CD1c-positive myeloid dendritic cell (primary cell): ENCODE measurements around the gene CCDC85C.

Experiments used
- DNase-seq: peaks from one replicate; pipeline ENCODE4 v3.0.0-alpha.2; 2016; ENCODE audit errors: extremely low spot score

Gene CCDC85C

GRCh38 chr14:99589651-99590530 lies 14.1 kb downstream of the CCDC85C start:
- DNase-seq = no peak

GRCh38 chr14:99589031-99589441 lies 15.0 kb downstream of the CCDC85C start:
- DNase-seq = no peak

- no peak for DNase-seq
Observed at GRCh38 chr14:99587460-99588278, 16.3 kb downstream of the CCDC85C start.

GRCh38 chr14:99586761-99587459 lies 17.1 kb downstream of the CCDC85C start:
- DNase-seq = no peak

GRCh38 chr14:99586054-99586760 lies 17.8 kb downstream of the CCDC85C start:
- no peak for DNase-seq

GRCh38 chr14:99584823-99585222 lies 19.2 kb downstream of the CCDC85C start:
- no peak for DNase-seq

- DNase-seq = no peak
Observed at GRCh38 chr14:99581938-99582337, 22.1 kb downstream of the CCDC85C start.

GRCh38 chr14:99581374-99581773 lies 22.6 kb downstream of the CCDC85C start:
- DNase-seq = no peak

GRCh38 chr14:99579903-99580571 lies 24.0 kb downstream of the CCDC85C start:
- no peak for DNase-seq

- no peak for DNase-seq
Observed at GRCh38 chr14:99579120-99579836, 24.7 kb downstream of the CCDC85C start.

GRCh38 chr14:99578541-99579101 lies 25.4 kb downstream of the CCDC85C start:
- DNase-seq = no peak

- DNase-seq = no peak
Observed at GRCh38 chr14:99576761-99577705, 27.0 kb downstream of the CCDC85C start.

GRCh38 chr14:99576304-99576703 lies 27.7 kb downstream of the CCDC85C start:
- DNase-seq = no peak

GRCh38 chr14:99575043-99576023 lies 28.7 kb downstream of the CCDC85C start:
- no peak for DNase-seq

- no peak for DNase-seq
Observed at GRCh38 chr14:99574099-99574880, 29.7 kb downstream of the CCDC85C start.

- DNase-seq = no peak
Observed at GRCh38 chr14:99573436-99574098, 30.4 kb downstream of the CCDC85C start.
